ENCODE results near the gene APBB3.

Gene APBB3

GRCh38 chr5:140575309-140575708, 10.9 kb upstream of the APBB3 start:
- no peak for FAIRE-seq

- FAIRE-seq, result no peak
Observed at GRCh38 chr5:140574165-140574564, 9.8 kb upstream of the APBB3 start.

GRCh38 chr5:140573683-140574082, 9.3 kb upstream of the APBB3 start:
- FAIRE-seq, result no peak

- FAIRE-seq, result no peak
Observed at GRCh38 chr5:140571105-140571504, 6.7 kb upstream of the APBB3 start.

GRCh38 chr5:140570488-140570887, 6.1 kb upstream of the APBB3 start:
- FAIRE-seq, result no peak

- FAIRE-seq, result no peak
Observed at GRCh38 chr5:140570058-140570457, 5.7 kb upstream of the APBB3 start.

GRCh38 chr5:140569197-140569596, 4.8 kb upstream of the APBB3 start:
- FAIRE-seq, result no peak

GRCh38 chr5:140568443-140569063, 4.2 kb upstream of the APBB3 start:
- no peak for FAIRE-seq

GRCh38 chr5:140567871-140568270, 3.5 kb upstream of the APBB3 start:
- FAIRE-seq, result no peak

- FAIRE-seq, result no peak
Observed at GRCh38 chr5:140567136-140567818, 2.9 kb upstream of the APBB3 start.

- FAIRE-seq, result no peak
Observed at GRCh38 chr5:140566665-140567064, 2.3 kb upstream of the APBB3 start.

- no peak for FAIRE-seq
Observed at GRCh38 chr5:140565780-140566095, 1.3 kb upstream of the APBB3 start.

- FAIRE-seq, result no peak
Observed at GRCh38 chr5:140565024-140565779, 804 bp upstream of the APBB3 start.

- no peak for FAIRE-seq
Observed at GRCh38 chr5:140563596-140563995, 802 bp downstream of the APBB3 start.

- no peak for FAIRE-seq
Observed at GRCh38 chr5:140561753-140562523, 2.5 kb downstream of the APBB3 start.

- no peak for FAIRE-seq
Observed at GRCh38 chr5:140560227-140560626, 4.2 kb downstream of the APBB3 start.

GRCh38 chr5:140558542-140558941, 5.9 kb downstream of the APBB3 start:
- FAIRE-seq, result no peak

GRCh38 chr5:140557965-140558364, 6.4 kb downstream of the APBB3 start:
- no peak for FAIRE-seq

- peak; percentile 13 for FAIRE-seq
Observed at GRCh38 chr5:140557136-140557805, 7.1 kb downstream of the APBB3 start, which contains the start of gene SRA1. Gene SRA1 (minus strand): TSS chr5:140557473. CDS start chr5:140557452, 21 bp downstream.

GRCh38 chr5:140556438-140556837, 8.0 kb downstream of the APBB3 start:
- FAIRE-seq, result no peak

GRCh38 chr5:140555747-140556312, 8.6 kb downstream of the APBB3 start:
- no peak for FAIRE-seq

- no peak for FAIRE-seq
Observed at GRCh38 chr5:140554454-140554853, 9.9 kb downstream of the APBB3 start.
